ENCODE data around the gene RCN2.
A peak's percentile ranks its signal among the peaks of the same experiment; 100 is the strongest.

Gene RCN2

DNA sequence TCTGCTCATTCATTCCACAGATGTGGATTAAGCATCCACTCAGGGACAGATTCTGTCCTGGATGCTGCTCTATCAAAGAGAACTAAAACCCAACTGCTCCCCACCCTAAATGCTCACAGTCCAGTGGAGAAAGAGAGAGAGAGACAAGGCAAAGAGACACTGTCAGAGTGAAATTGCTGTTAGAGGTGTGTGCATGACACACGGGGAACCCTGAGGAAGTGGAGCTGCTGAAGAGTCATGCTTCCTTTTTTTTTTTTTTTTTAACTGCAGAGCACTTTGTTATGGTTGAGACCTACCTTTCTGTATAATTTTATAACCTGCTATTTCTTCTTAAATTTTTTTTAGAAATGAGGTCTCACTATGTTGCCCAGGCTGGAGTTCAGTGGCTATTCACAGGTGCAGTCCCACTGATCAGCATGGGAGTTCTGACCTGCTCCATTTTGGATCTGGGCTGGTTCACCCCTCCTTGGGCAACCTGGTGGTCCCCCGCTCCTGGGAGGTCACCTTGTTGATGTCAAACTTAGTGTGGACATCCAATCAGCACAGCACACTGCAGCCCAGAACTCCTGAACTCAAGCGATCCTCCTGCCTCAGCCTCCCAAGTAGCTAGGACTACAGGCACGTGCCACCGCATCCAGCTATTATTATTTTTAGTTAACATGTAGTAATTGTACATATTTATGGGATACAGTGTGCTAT lies 45.2 kb downstream of the RCN2 start:
- DNase-seq: peak; percentile 78

DNA sequence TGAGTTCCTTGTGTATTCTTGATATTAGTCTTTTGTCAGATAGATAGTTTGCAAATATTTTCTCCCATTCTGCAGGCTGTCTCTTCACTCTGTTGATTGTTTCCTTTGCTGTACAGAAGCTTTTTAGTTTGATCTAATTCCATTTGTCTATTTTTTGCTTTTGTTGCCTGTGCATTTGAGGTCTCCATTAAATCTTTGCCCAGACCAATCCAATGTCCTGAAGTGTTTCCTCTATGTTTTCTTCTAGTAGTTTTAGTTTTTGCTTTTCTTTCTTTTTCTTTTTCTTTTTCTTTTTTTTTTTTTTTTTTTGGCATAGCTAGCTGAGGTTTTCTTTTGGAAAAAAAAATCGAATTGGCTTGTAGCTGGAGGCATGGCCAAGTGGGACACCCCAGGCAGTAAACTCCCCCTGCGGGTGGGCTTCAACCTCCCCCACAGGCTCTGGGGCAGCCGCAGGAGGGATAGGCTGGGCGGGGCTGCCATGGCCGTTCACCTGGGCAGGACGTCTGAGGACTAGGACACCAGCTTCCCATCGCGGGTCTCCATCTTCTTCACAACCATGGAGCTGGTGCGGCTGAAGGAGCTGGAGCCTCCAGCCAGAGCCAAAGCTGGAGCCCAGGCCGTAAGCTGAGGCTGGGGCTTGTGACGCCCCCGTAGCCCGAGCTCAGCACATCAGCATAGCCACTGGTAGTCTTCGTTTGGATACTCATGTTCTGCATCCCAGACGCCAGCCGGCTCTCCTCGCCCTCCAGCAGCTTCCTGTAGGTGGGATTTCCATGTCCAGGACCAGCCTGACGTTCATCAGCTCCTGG lies 47.2 kb downstream of the RCN2 start:
- DNase-seq: no peak

DNA sequence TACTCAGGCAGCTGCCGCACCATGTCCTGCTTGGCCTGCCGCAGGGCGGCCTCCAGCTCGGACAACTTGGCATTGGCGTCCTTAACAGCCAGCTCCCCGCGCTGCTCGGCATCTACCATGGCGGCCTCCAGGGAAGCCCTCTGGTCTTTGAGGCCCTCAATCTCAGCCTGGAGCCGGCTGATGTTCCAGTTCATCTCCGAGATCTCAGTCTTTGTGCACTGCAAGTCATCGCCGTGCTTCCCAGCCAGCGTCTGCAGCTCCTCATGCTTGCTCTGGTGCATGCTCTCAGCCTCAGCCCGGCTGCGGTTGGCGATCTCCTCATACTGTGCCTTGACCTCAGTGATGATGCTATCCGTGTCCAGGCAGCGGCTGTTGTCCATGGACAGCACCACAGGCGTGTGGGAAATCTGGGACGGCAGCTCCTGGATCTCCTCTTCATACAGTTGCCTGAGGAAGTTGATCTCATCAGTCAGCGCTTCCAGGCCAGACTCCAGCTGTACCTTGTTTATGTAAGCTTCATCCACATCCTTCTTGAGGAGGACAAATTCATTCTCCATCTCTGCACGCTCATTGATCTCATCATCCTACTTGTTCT lies 47.9 kb downstream of the RCN2 start:
- no peak for DNase-seq

DNA sequence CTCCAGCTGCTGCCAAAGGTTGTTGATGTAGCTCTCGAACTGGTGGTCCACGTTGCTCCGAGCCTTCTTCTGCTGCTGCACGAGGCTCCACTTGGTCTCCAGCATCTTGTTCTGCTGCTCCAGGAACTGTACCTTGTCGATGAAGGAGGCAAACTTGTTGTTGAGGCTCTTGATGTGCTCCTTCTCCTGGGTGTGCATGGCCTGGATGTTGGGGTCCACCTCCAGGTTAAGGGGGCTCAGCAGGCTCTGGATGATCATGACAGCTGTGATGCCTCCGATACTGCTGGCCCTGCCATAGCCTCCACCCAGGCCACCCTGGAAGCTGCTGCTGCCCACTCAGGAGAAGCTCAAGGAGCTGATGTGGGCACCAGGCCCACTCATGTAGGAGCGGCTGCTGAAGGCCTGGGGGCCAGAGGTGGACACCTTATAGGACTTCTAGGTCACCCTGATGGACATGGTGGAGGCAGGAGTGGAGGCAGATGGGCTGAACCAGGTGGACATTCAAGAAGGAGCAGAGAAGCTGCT lies 48.5 kb downstream of the RCN2 start:
- no peak for DNase-seq

DNA sequence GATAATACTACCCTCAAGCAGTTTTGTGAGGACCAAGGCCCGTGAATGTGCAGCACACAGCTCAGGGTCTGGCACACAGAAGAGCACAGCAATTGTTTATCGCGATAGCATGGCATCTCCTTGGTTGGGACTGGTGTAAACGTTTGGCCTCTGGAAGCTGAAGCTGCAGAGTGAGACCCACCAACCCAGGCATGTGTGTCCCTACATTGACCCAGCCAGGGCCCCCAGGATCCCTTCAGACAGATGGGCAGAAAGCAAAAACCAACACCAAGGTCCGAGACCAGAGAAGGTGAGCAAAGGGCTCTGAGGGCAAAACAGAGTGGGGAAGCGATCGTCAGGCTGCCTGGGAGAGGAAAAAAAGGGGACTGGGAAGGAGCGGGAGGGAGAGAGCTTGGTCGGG lies 50.8 kb downstream of the RCN2 start:
- DNase-seq: no peak

DNA sequence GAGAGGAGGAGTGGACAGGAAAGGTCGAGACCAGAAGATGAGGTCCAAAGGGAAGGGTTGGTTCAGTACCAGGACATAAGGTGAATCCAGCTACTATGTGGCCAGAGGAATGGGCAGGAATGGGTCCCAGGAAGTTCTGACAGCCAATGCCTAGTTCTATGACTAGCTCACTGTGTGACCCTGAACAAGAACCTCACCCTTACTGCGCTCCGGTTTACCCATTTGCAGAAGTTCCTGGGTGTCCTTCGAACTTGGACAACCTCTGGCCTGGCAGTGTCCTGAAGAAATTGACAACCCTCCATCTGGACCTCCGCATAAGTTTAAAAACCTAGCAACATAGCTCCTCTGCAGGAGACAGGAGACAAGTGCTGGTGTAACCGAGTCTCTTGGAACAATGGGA lies 51.2 kb downstream of the RCN2 start:
- DNase-seq: peak; percentile 20

DNA sequence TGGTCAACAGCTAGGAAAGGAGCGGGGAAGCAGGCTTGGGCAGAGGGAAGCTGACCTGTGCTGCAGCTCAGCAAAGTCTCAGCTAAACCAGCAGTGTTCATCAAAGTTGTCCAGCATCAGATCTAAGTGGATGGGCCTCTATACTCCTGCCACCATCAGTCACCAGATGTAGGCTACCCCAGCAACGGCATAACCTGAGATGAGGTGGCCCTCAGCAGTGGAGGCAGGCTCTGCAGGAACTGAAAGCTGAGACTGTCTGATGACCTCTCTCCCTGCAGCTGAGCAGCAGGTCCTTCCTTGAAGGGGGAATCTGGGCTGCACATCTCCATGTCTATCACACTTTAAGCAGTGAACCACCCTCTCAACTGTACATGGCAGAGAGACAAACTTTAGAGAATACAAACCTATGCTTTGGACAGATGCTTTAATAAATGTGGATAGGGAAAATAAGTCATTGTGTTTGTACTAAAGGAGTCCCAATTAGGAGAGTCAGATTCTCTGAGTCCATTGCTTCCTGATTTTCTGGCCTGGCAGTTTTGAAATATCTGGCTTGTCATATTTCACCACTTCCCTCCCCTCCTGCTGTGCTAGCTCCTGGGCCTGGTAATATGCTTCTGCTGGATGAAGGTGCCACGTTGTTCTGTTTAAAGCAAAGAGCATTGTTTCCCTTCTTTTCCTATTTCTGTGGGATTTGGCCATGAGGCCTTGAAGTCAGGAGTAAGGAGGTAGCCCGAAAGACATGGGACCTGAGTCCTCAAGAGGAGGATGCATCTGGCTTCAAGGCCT lies 52.2 kb downstream of the RCN2 start:
- DNase-seq: peak; percentile 79

DNA sequence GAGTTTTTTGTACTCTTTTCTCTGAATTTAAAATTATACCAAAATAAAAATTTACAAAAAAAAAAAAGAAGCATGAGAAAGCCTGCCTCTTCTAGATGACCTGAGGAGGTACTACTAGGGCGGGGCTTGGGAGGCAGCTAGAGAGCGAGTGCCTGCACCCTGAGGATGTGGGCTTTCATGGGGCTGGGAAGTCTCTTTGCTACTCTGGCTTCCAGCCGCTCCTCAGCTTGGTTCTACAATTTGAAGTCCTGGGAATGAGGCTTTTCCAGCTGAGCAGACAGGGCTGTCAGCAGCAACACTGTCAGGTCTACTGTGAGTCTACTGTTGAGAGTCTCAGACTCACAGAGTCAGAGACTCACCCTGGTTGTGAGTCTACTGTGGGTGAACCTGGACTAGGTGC lies 55.2 kb downstream of the RCN2 start:
- DNase-seq: no peak

DNA sequence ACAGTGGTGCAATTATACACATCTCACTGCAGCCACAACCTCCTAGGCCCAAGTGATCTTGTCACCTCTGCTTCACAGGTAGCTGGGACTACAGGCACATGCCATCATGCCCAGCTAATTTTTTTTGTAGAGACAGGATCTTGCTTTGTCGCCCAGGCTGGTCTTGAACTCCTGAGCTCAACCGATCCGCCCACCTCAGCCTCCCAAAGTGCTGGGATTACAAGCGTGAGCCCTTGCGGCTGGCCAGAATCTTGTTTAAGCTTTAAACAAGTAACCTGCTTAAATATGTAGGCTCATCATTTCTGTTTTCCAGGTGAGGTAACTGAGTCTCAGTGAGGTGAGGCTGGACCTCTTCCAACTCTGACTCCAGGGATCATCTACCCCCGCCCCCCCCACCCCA lies 55.7 kb downstream of the RCN2 start:
- no peak for DNase-seq

DNA sequence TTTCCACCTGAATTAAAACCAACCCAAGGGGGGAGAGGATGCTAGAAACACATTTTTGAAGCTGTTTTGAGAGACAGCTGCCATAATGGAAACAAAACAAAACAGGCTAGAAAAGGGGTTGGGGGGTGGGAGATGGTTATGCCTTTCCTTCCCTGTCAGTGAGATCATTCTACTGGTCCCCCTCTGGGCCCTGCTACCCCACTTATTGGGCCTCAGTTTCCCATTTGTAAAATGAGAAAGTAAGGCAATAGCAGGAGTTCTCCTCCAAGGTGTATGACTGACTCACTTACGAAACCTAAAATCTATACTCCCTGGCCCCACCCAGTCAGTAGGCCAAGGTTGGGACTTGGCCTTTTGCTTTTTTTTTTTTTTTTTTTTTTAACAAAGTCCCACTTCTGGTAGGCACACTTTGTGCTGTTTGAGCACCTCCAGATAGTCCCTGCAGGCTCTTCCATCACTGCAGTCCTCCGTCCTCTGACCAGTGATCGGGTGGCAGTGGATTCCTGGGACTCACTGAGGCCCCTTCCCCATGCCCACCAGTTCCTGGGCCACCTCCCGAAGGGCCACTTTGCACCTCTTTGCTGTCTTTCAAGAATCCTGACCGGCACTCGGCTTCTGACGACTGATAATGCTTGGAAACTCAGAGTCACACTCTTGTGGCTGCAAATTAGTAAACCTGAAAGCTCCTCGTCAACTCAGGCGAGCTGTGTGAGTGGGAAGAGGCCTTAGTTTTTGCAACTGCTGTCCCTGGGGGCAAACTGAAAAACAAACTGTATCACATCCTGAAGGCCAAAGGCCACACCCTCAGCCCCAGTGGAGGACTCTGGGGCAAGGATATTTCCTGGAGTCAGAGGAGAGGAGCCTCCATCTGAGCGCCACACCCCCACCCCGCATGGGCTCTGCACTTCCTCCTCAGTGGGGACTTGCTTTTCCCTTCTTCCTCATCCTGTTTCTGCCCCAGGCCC lies 56.6 kb downstream of the RCN2 start:
- peak; percentile 93 for DNase-seq

DNA sequence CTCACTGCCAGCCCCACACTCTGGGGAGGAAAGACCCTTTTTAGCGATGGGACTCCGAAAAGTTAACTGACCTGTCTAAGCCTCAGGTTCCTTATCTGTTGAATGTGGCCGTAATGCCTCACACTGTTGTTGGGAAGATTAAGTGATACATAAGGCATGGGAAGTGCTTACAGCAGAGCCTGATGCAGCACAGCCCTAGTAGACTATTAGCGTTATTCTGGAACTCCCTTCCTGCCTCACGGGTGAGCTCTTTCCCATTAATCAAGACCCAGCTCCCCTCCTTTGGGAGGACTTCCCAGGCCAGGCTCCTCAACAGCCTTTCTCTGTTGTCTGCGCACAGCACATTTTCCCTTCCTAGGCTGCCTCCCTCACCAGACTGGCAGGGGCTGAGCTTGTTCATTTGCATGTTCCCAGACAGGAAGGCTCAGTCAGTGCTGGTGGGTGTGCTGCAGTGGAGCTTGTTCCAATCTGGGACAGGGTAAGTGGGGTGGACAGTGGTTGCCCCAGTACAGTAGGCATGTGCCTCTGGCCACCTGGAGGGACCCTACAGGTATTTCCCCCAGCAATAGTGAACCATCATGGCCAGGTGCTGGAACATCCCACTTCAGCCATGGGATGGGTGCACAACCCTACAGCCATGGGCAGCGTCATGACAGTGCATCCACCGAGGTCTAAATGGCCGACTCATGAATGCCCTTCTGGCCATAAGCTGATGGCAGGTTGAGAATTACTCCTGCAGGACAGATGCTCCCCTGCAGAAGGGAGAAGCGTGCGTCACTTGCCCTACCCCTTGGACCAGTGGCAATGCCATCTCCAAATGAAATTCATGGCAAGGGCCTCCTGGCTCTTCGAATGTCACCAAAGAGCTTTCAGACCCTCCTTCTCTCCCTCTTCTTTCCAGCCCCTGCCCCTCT lies 57.6 kb downstream of the RCN2 start:
- DNase-seq: peak; percentile 65

DNA sequence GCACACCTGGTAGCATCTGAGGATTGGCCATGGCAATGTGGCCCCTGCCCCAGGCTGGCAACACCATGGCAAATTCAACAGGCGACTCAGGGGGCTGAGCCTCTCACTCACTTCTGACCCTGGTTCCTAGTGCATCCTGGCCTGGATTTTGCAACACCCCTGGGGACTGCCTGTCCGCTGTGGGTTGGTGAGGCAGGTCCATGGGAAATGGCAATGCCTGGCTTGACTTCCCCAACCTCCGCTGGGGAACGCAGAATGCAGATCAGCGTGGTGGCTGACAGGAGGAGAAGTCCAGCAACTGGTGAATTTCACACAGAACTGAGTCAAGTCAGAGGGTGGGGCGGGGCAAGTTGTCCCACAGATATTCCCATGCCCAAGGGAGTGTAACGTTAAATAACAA lies 59.5 kb downstream of the RCN2 start:
- peak; percentile 85 for DNase-seq

DNA sequence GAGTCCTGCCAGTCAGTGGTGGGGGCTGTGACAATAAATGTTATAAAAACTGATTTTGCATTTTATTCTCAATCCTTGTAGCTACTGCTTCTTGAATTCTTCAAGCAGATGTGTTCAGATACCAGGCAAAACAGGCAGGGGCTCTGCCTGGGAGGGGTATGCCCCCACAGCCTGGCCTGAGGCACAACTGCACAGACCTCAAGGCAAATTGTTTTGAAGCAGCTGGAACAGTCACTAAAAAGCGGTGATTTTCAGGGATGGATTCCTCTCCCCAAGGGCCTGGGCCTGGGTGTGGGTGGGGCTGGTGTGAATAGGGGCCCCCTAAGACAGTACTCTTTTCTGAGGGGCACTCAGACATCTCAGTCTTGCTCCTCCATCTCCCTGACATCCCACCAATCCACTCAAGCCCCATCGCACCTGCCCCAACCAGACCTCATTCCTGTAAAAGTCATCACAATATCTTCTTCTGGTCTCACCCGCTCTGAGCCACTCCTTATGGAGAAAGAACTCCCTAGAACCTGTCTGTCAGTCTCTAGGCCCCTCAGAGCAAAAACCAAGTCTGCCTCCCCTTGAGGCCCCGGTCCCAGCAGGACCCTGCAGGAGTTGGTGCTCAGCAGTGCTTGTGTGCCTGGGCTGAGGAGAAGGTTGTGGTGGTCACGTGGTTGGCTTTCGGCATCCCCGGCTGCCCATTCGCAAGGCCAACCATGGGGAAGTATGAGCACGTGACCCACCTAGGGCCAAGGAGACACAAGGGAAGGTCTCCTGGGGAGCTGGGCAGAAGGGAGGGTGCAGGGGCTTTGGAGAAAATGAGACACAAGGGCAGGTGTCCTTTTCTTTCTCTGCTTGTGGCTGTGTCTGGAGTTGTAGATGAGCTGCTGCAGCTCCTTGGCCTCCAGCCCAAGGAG lies 60.4 kb downstream of the RCN2 start:
- peak; percentile 68 for DNase-seq

DNA sequence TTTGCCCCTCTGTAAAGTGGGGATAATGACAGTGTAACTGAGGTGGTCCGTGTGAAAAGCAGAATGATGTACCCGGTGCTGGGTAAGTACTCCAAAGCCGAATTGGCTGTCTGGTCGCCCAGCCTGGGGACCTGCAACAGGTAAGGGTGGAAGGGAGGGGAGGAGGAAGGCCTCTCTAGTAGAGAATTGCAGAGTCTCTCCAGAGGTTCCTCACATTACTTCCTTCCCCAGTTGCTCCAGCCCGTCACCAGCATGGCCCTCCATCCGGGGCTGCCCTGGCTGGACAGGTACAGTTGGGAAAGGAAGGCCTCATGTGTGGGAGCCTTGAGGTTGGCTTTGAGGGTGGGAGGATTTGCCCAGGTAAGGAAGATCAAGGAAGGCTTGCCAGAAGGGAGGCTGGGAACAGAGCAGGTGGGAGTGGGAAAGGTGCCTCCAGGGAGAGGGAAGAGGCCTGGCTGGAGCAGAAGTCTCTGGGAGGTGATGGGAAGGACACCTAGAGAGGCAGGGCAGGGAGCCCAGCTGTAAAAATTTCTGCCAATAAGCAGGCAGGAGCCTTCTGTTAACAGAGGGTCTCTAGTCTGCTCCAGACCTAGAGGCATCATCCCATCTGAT lies 61.7 kb downstream of the RCN2 start:
- DNase-seq: no peak

DNA sequence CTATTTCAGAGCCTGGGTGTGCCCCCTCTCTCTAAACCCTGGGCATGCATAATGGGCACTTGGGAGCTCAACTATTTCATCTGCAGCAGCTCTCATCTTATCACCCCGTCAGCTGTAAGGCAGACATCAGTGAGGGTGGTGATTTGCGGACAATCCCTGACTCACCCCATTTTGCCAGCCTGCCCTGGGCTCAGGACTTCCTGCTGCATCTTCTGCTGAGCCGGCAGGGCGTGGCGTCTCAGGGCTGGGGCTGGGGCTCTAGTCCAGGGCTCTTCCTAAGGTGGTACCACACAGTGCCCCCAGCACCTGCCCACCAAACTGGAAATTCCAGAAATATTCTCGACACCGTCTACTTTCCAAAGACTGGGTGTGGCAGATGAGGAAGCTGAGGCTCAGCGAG lies 62.5 kb downstream of the RCN2 start:
- DNase-seq: peak; percentile 81

DNA sequence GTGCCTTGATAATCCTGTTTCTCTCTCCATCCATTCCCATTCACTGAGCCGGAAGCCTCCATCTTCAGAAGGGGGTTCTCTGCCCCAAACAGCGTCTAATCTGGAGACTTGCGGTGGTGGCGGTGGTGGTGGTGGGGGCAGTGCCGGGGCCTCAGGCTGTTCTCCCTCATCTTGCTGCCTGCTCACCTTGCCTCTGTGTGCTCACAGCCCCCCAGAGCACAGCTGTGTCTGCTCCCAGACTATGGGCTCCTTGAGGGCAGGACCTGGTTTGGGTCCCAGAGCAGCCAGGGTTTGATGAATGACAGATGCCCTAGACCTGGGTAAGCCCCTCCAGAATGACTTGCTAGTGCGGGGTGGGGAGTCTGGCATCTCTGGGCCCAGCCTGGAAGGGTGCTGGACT lies 62.9 kb downstream of the RCN2 start:
- no peak for DNase-seq

DNA sequence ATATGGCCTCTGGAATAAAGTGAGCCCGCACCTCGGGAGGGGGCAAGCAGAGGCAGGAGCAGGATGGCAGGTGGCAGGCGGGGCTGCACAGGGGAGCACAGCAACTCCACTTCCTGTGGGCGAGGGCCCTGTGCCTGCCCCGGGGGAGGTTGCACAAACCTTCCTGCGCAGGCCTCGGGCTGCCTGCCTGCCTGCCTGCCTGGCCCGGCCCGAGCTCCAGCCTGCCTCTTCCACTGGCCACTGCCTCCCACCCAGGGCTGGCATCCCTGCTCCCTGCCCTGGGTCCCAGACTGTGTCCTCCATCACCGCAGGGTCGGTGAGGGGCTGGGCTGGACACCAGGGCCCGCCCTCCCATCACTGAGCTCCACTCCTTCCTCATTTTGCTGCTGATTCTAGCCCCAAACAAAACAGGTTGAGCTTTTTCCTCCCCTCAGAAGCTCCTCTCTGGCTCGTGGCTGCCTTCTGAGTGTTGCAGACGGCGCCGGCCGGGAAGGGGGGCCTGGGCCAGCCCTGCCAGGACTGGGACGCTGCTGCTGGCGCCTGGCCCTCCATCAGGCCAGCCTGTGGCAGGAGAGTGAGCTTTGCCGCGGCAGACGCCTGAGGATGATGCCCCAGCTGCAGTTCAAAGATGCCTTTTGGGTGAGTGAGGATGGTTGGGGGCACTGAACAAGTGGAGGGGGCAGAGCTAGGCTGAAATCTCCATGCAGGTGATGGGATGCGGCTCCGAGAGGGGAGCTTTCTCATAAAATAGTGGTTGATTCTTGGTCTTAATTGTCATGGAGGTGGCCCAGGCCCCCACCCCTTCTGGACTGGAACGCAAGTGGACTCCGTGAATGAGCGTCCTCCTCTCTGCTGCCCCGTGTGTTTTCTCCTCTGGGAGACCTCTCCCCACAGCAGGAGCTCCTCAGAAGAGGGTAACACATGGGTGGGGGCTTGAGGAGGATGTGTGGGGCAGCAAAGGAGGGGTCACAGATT lies 63.7 kb downstream of the RCN2 start, which contains the start of gene PSTPIP1:
Gene PSTPIP1 (plus strand): TSS at position 156 of the 975 bp plus-strand sequence. CDS start 448 bp downstream, at position 604.
- DNase-seq: peak; percentile 37

DNA sequence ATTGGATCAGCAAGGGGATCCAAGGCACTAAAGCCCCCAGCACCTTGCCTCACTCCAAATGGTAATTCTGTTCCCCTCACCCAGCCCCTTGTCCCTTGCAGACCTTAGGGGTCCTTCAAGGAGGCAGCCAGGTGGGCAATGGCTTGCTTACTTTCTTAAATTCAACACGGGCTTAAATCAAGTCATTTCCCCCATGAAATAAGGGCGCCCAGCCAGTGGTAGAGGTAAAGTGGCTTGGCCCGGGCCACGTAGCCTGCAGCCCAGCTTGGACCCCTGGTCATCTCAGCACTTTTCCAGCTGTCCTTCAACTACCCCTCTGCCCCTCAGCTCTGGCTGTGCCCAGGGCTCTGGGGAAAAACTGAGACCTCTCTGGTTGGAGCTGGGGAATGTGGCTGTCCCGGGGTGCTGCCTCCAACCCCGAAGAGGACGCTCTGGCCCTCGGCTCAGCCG lies 64.6 kb downstream of the RCN2 start:
- DNase-seq: no peak

Data from inflammatory macrophage treated with lipopolysaccharide for 4 hours (primary cell).